AG09309 (cell line): Measurements from ENCODE around the gene VAT1L.

Experiments
- DNase-seq: peaks from one replicate; pipeline ENCODE4 v3.0.0-alpha.2; 2010; ENCODE audit warnings: low read depth
- H3K4me3 ChIP-seq: 2 replicates; pipeline ENCODE4 v1.5.1; 2011; ENCODE audit warnings: mild to moderate bottlenecking, low read depth, low read length, moderate library complexity; ENCODE audit not compliant: control insufficient read depth
- TF ChIP-seq, protein P1 (sequence below): IDR thresholded peaks from 2 replicates; pipeline ENCODE4 v1.5.1; 2011; ENCODE audit warnings: mild to moderate bottlenecking, low read depth, low read length, inconsistent platforms; ENCODE audit not compliant: insufficient read depth, control insufficient read depth; ENCODE audit errors: missing control alignments

The VAT1L gene

DNA sequence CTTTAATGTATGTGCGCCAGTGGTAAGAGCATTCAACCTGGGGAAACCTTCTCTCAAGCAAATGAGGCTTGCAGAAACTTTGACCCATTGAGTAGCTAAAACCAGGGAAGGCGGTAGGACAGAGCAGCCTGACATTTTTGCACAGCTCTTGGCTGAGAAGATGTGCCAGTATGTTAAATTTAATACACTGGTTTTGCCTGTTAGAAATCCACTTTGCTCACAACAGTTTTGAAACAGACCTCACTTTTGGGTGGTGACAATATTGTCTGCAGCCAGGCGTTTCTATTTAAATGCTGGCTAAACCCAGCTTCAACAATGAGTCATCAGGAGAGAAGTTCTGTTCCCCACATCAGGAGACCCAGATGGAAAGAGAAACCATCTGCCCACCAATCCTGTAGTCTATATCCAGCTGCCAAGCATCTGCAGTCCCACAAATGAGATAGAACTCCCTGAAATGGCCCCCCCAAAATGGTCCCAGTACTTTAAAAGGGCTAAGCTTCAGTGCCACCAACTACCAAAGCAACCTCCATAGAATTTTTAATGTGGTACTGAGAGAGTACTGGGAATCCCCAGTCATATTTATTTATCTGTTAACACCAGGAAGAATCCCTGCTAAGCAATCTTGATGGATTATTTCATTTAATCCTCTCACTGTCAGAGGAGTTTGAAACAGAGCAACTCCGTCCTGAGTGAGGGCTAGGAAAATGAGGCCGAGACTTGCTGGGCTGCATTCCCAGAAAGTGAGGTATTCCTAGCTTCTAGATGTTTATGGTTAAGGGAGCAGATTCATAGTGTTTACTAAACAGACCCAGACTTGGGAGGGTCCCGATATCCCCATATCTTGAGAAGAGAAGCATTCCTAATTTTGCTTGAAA lies 205.0 kb downstream of the VAT1L start:
- no peak overlapping the region for H3K4me3 ChIP-seq
- TF ChIP-seq, protein P1, sequence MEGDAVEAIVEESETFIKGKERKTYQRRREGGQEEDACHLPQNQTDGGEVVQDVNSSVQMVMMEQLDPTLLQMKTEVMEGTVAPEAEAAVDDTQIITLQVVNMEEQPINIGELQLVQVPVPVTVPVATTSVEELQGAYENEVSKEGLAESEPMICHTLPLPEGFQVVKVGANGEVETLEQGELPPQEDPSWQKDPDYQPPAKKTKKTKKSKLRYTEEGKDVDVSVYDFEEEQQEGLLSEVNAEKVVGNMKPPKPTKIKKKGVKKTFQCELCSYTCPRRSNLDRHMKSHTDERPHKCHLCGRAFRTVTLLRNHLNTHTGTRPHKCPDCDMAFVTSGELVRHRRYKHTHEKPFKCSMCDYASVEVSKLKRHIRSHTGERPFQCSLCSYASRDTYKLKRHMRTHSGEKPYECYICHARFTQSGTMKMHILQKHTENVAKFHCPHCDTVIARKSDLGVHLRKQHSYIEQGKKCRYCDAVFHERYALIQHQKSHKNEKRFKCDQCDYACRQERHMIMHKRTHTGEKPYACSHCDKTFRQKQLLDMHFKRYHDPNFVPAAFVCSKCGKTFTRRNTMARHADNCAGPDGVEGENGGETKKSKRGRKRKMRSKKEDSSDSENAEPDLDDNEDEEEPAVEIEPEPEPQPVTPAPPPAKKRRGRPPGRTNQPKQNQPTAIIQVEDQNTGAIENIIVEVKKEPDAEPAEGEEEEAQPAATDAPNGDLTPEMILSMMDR = no peak
- DNase-seq = peak; percentile 21

DNA sequence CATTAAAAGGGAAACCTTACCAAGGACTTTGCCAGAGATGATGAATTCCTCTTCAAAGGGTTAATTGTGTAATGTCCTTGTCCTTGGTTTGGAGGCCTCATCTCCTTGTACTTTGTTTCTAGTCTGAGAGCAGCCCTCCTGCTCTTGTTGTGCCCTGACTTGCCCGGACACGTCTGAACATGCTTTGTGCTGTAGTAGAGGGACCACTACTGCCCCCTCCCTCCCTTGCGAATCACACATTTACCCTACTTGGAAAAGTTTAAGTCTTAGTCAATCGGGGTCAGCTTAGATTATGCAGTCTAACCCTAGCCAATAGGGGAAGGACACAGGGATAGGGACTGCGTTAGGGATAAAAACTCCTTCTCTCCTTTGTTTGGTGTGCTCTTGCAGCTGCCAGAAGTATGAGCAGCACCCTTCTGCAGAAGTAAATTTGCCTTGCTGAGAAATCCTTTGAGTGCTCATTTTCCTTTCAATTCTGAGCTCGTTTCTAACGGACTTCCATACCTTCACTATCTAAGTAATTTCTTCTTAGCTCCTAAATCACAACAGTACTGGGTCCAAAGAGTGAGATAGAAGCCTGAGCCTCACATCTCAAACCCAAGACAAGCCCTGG lies 207.6 kb downstream of the VAT1L start:
- TF ChIP-seq, protein P1 = no peak
- no peak overlapping the region for H3K4me3 ChIP-seq
- no peak for DNase-seq

DNA sequence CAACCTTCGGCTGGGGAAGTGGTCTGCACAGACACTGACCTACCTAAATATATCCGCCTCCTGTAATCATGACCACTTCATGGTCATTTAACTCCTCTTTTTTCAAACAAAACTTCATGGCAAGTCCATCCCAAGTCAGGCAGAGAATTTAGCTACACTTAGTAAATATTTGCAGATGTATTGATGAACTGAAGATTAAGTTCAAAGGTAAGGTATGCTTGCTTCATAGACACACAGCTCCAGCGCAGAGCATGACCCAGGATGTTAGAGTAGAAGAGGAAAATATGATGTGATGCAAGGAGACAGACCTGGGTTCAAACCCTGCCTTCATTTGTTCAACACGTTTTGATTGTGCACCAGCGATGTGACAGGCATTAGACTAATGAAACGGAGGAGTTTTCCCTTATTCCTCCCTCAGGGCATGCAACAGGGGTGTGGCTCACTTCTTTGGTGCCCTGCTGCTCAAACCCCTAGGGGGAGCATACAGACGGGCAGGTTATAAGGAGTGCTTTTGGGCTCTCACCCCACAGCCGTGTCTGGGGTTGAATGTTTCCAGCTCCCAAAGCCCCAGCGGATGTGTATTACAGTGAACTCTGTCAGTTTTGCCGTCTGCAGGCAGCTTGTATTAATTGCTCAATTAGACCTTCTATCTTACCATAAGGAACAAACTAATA lies 210.1 kb downstream of the VAT1L start:
- H3K4me3 ChIP-seq = no peak overlapping the region
- TF ChIP-seq, protein P1 = no peak
- DNase-seq = no peak

DNA sequence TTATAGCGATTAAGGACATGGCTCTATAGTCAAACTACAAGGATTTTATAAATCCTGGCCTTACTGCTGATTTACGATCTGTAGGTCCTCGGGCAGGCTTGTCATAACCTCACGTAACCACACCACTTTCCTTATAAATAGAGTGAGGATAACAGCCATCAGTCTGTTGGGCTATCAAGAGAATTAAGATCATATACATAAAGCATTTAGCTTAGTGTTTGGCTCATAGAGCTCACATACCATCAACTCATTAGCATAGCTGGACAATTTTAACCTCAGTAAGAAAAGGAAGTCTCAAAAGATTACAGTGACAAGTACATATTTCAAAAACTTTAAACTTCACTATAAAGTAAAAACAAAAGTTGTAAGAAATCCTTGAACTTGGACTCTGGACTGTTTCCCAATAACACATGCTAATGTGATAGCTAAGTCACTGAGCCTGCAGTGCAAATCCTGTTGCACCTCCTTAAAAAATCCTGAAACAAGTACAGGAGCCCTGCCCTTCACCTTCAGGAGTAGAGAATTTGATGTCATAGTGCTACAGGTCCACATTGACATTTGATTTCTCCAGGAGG lies 213.2 kb downstream of the VAT1L start:
- TF ChIP-seq, protein P1 = no peak
- no peak overlapping the region for H3K4me3 ChIP-seq
- DNase-seq = no peak

DNA sequence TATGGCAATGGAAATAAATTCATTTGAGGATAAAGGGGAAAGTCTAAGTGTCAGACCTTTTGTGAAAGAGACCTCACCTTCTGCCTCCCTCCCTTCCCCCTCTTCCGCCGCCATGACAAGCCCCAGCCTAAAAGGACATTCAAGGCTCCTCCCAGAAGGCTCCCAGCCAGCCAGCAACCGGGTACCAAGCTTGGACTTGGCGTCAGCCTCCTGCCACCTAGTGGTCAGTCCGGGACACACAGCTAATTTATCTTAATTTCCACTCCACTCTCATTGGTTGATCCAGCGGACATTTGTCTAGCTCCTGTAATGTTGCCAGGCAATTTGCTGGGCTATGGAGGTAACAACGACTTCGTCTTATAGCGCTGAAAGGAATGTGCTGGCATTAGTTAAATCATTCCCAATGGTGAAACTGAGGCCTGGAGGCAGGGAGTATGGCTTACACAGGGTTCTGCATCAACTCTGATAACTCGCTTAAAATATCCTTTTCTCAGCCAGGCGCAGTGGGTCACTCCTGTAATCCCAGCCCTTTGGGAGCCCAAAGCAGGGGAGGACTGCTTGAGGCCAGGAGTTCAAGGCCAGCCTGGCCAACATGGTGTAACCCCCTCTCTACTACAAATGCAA lies 214.7 kb downstream of the VAT1L start:
- peak; percentile 71 for DNase-seq
- H3K4me3 ChIP-seq = no peak overlapping the region
- TF ChIP-seq, protein P1 = peak; percentile 89

GRCh38 chr16:78004517-78004916 lies 216.2 kb downstream of the VAT1L start:
- H3K4me3 ChIP-seq = no peak overlapping the region
- no peak for DNase-seq
- TF ChIP-seq, protein P1 = no peak
